Calu3 (cell line): ENCODE results near the gene GVQW3. TPM values are rescaled to one million over a fixed set of nuclear protein-coding genes. Genes with fewer than 3 reads are reported as not detected.

Experiments
- BruUV-seq: library from RNA; stranded (reverse); fragments of 400-500 nt; replicated peaks from 2 replicates; lab custom pipeline; 2021; lab: Mats Ljungman, UMichigan
- CTCF ChIA-PET: fragments of 300-600 bp; sonication (Branson Sonifier 250); formaldehyde crosslinking; loops from one replicate; lab custom pipeline; 2022; ENCODE audit warnings: antibody characterized with exemption; lab: Charles Lee
- DNase-seq: peaks from one replicate; pipeline ENCODE4 v3.0.0; 2022
- H3K27ac Mint-ChIP-seq: one replicate; pipeline ENCODE4 v1.8.0; 2022; ENCODE audit warnings: mixed read lengths; ENCODE audit not compliant: unreplicated experiment
- H3K27me3 Mint-ChIP-seq: one replicate; pipeline ENCODE4 v1.8.0; 2022; ENCODE audit warnings: mixed read lengths; ENCODE audit not compliant: unreplicated experiment
- H3K36me3 Mint-ChIP-seq: one replicate; pipeline ENCODE4 v1.8.0; 2022; ENCODE audit warnings: mild to moderate bottlenecking, moderate library complexity, mixed read lengths; ENCODE audit not compliant: insufficient read depth, unreplicated experiment
- H3K4me1 Mint-ChIP-seq: one replicate; pipeline ENCODE4 v1.8.0; 2022; ENCODE audit warnings: mild to moderate bottlenecking, low read depth, mixed read lengths; ENCODE audit not compliant: unreplicated experiment
- H3K4me3 Mint-ChIP-seq: one replicate; pipeline ENCODE4 v1.8.0; 2022; ENCODE audit warnings: mild to moderate bottlenecking, low read depth, moderate library complexity, mixed read lengths; ENCODE audit not compliant: unreplicated experiment
- H3K9me3 Mint-ChIP-seq: one replicate; pipeline ENCODE4 v1.8.0; 2022; ENCODE audit warnings: low read depth, mixed read lengths; ENCODE audit not compliant: unreplicated experiment
- intact Hi-C: fragments of 100-400 bp; cut with micrococcal nuclease; formaldehyde crosslinking; loops from one replicate; pipeline ENCODE4 v1.10.0; 2022; ENCODE audit not compliant: unreplicated experiment
- total RNA-seq: library from RNA; stranded (reverse); gene quantifications from 2 replicates; pipeline ENCODE4 v1.2.3, GENCODE V29; 2022
- TF ChIP-seq, protein P1 (sequence below): fragments of 200-600 bp; IDR thresholded peaks from one replicate; pipeline ENCODE4 v1.8.0; 2022; ENCODE audit warnings: antibody characterized with exemption; ENCODE audit not compliant: unreplicated experiment

Gene GVQW3
- total RNA-seq, 1 experiment from 2014 or later, result 7.2 TPM

DNA sequence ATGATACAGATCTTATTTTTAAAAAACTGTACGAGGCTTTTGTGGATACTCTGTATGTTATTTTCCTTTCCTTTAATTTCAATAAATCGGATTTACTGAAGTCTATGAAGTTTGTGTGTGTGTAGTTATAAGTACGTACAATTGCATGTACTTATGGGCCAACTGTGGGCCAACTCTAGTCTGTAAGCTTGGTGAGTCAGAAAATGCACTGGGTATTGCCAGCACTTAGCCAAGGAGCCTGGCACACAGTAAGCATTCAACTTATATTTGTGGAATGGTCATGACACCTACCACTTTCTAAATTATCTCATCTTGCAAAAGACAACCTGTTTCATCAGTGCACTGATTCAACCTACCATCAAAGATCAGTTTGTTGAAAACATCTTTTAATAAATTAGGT, 32.8 kb upstream of the GVQW3 start:
- Mint-ChIP-seq H3K36me3 (peaks cover 15% of the 10 kb centered on the region), H3K27me3 (no peaks in the 10 kb centered on the region), H3K27ac (no peak overlapping the region), H3K9me3 (no peaks in the 10 kb centered on the region), H3K4me3 (no peak overlapping the region), H3K4me1 (no peaks in the 10 kb centered on the region)
- TF ChIP-seq, protein P1, sequence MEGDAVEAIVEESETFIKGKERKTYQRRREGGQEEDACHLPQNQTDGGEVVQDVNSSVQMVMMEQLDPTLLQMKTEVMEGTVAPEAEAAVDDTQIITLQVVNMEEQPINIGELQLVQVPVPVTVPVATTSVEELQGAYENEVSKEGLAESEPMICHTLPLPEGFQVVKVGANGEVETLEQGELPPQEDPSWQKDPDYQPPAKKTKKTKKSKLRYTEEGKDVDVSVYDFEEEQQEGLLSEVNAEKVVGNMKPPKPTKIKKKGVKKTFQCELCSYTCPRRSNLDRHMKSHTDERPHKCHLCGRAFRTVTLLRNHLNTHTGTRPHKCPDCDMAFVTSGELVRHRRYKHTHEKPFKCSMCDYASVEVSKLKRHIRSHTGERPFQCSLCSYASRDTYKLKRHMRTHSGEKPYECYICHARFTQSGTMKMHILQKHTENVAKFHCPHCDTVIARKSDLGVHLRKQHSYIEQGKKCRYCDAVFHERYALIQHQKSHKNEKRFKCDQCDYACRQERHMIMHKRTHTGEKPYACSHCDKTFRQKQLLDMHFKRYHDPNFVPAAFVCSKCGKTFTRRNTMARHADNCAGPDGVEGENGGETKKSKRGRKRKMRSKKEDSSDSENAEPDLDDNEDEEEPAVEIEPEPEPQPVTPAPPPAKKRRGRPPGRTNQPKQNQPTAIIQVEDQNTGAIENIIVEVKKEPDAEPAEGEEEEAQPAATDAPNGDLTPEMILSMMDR, result no peak
- intact Hi-C loops, result no loop called here
- DNase-seq, result no peak
- CTCF ChIA-PET, result no interaction called here
- BruUV-seq, result no TSS peak

DNA sequence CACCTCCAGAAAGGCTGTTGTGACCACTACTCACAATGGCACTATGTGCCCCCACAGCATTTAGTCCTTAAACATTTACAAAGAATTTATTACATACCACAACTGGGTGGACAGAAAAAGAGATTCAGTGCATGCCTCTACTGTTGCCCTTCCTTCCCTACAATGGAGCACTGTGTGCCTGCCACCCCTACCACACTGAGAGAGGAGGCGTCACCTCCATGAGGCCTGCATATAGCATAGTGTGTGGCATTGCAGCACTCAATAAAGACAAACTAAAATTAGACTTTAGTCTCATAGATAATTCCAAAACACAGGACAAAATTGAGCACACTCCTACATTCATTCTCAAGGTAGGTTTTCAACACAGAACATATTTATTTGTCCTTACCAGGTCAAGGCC, 26.0 kb upstream of the GVQW3 start:
- intact Hi-C loops, result no loop called here
- BruUV-seq, result no TSS peak
- no peaks in the 10 kb centered on the region for H3K27me3 Mint-ChIP-seq
- DNase-seq, result no peak
- H3K36me3 Mint-ChIP-seq, result peaks cover 14% of the 10 kb centered on the region
- CTCF ChIA-PET, result no interaction called here
- H3K27ac Mint-ChIP-seq, result no peak overlapping the region
- TF ChIP-seq, protein P1, result no peak
- peaks cover 12% of the 10 kb centered on the region for H3K9me3 Mint-ChIP-seq
- no peak overlapping the region for H3K4me3 Mint-ChIP-seq
- H3K4me1 Mint-ChIP-seq, result no peaks in the 10 kb centered on the region

DNA sequence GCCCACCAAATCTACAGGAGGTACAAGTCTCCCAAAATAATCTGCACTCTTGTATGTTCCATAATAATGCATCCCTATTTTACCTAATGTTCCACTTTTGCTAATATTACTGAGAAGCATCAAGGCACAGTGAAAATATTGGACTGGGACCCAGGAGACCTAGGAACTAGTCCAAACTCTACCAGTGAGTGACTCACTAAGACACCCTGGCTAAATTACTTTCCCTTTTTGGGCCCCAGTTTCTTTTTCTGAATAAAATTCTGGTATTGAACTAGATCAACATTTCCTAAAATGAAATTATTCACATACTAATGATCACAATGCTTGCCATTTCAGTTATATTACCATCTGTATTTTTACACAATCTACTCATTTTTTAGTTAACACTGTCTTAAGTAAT, 19.7 kb upstream of the GVQW3 start:
- TF ChIP-seq, protein P1, result no peak
- Mint-ChIP-seq H3K36me3 (peaks cover 5% of the 10 kb centered on the region), H3K4me3 (no peak overlapping the region), H3K27ac (no peak overlapping the region), H3K27me3 (no peaks in the 10 kb centered on the region), H3K4me1 (no peaks in the 10 kb centered on the region), H3K9me3 (no peaks in the 10 kb centered on the region)
- CTCF ChIA-PET, result no interaction called here
- DNase-seq, result no peak
- no TSS peak for BruUV-seq
- intact Hi-C loops, result no loop called here

DNA sequence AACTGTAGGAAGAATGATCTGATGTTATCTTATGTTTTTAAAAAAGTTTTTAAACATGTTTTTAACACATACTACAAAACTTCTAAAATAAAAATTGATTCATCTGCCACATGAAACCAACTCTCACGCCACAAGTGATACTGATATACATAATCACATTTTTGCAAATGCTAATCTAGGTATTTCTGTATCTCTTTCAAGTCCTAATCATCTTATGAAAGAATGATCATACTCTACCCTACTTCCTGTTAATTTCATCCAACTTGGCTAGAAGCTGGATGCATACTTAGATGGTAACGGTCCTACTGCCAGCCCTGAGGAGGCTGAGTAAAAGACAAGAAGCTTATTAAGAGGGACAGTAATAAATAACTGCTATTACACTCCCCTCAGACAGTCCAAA, 19.3 kb upstream of the GVQW3 start:
- Mint-ChIP-seq H3K4me3 (no peak overlapping the region), H3K36me3 (peaks cover 5% of the 10 kb centered on the region), H3K9me3 (no peaks in the 10 kb centered on the region), H3K4me1 (no peaks in the 10 kb centered on the region), H3K27me3 (no peaks in the 10 kb centered on the region), H3K27ac (no peak overlapping the region)
- no peak for DNase-seq
- CTCF ChIA-PET, result no interaction called here
- intact Hi-C loops, result no loop called here
- no TSS peak for BruUV-seq
- TF ChIP-seq, protein P1, result no peak

DNA sequence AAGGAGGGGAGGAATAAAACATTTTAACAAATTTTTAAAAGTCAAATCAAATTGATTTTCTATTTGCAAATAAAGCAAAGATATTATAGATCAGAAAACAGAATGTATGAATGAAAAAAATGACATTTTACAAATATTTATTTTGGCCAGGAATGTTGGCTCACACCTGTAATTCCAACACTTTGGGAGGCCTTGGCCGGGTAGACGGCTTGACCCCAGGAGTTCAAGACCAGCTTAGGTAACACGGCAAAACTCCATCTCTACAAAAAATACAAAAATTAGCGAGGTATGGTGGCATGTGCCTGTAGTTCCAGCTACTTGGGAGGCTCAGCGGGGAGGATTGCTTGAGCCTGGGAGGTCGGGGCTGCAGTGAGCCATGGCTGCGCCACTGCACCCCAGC, 18.4 kb upstream of the GVQW3 start:
- no peaks in the 10 kb centered on the region for H3K4me1 Mint-ChIP-seq
- no peaks in the 10 kb centered on the region for H3K27me3 Mint-ChIP-seq
- no peak for DNase-seq
- TF ChIP-seq, protein P1, result no peak
- no peak overlapping the region for H3K4me3 Mint-ChIP-seq
- CTCF ChIA-PET, result no interaction called here
- intact Hi-C loops, result no loop called here
- H3K36me3 Mint-ChIP-seq, result peaks cover 5% of the 10 kb centered on the region
- no TSS peak for BruUV-seq
- H3K9me3 Mint-ChIP-seq, result no peaks in the 10 kb centered on the region
- no peak overlapping the region for H3K27ac Mint-ChIP-seq
